ENCODE results near the gene SDK1.

Gene SDK1

GRCh38 chr7:4175346-4175973, 874.4 kb downstream of the SDK1 start:
- no peak for DNase-seq (ENCODE audit: low read depth in 2 of 2)

GRCh38 chr7:4177001-4177400, 875.9 kb downstream of the SDK1 start:
- no peak for DNase-seq (ENCODE audit: low read depth in 2 of 2)

- DNase-seq (ENCODE audit: low read depth in 2 of 2) = no peak
Observed at GRCh38 chr7:4178416-4178815, 877.4 kb downstream of the SDK1 start.

- no peak for DNase-seq (ENCODE audit: low read depth in 2 of 2)
Observed at GRCh38 chr7:4178916-4179687, 878.0 kb downstream of the SDK1 start.

GRCh38 chr7:4179688-4180380, 878.8 kb downstream of the SDK1 start:
- no peak for DNase-seq (ENCODE audit: low read depth in 2 of 2)

- no peak for DNase-seq (ENCODE audit: low read depth in 2 of 2)
Observed at GRCh38 chr7:4181446-4181845, 880.4 kb downstream of the SDK1 start.

- DNase-seq (ENCODE audit: low read depth in 2 of 2) = no peak
Observed at GRCh38 chr7:4182605-4183300, 881.7 kb downstream of the SDK1 start.

- DNase-seq (ENCODE audit: low read depth in 2 of 2) = no peak
Observed at GRCh38 chr7:4184653-4185052, 883.6 kb downstream of the SDK1 start.

- DNase-seq (ENCODE audit: low read depth in 2 of 2) = no peak
Observed at GRCh38 chr7:4185136-4185535, 884.1 kb downstream of the SDK1 start.

GRCh38 chr7:4185721-4186512, 884.9 kb downstream of the SDK1 start:
- no peak for DNase-seq (ENCODE audit: low read depth in 2 of 2)

GRCh38 chr7:4186513-4186780, 885.4 kb downstream of the SDK1 start:
- DNase-seq (ENCODE audit: low read depth in 2 of 2) = no peak

- DNase-seq (ENCODE audit: low read depth in 2 of 2) = no peak
Observed at GRCh38 chr7:4188651-4189050, 887.6 kb downstream of the SDK1 start.

- DNase-seq (ENCODE audit: low read depth in 2 of 2) = no peak
Observed at GRCh38 chr7:4189131-4189570, 888.1 kb downstream of the SDK1 start.

GRCh38 chr7:4190010-4190981, 889.2 kb downstream of the SDK1 start:
- no peak for DNase-seq (ENCODE audit: low read depth in 2 of 2)

- DNase-seq (ENCODE audit: low read depth in 2 of 2) = no peak
Observed at GRCh38 chr7:4191046-4191445, 890.0 kb downstream of the SDK1 start.

GRCh38 chr7:4191525-4191924, 890.5 kb downstream of the SDK1 start:
- DNase-seq (ENCODE audit: low read depth in 2 of 2) = no peak

- no peak for DNase-seq (ENCODE audit: low read depth in 2 of 2)
Observed at GRCh38 chr7:4195660-4196059, 894.6 kb downstream of the SDK1 start.

GRCh38 chr7:4196121-4196819, 895.2 kb downstream of the SDK1 start:
- no peak for DNase-seq (ENCODE audit: low read depth in 2 of 2)

- no peak for DNase-seq (ENCODE audit: low read depth in 2 of 2)
Observed at GRCh38 chr7:4198301-4198700, 897.2 kb downstream of the SDK1 start.

- no peak for DNase-seq (ENCODE audit: low read depth in 2 of 2)
Observed at GRCh38 chr7:4200546-4201094, 899.6 kb downstream of the SDK1 start.

Measured in fibroblast of skin of left quadriceps (primary cell).